ENCODE results near the gene RTN1. TPM values are rescaled to one million over a fixed set of nuclear protein-coding genes. Genes with fewer than 3 reads are reported as not detected.

Gene RTN1
- total and polyA plus RNA-seq, 8 donors: 0.61 to 10.6 (median 2.4) TPM; not detected in 2

DNA sequence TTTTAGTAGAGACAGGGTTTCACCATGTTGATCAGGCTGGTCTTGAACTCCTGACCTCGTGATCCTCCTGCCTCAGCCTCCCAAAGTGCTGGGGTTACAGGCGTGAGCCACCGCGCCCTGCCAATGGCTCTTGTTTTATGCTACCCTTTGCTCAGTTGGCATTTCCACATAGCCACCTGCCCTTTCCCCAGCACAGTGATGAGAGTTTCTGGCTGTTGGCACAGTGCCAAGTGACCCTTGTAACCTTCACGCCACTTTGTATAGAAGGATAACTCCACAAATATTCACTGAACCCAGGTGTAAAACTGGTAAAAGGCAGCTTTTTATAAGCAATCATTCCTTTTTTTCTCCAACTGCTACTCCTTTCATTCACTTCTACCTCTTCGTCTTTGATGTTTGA, 275.5 kb downstream of the RTN1 start:
- TF ChIP-seq POLR2AphosphoS5 (IDR thresholded peaks at IDR 0.05): no peak
- no peak for TF ChIP-seq EP300 (IDR thresholded peaks at IDR 0.05)
- no peak for TF ChIP-seq POLR2A (IDR thresholded peaks at IDR 0.05)
- TF ChIP-seq, protein P1, sequence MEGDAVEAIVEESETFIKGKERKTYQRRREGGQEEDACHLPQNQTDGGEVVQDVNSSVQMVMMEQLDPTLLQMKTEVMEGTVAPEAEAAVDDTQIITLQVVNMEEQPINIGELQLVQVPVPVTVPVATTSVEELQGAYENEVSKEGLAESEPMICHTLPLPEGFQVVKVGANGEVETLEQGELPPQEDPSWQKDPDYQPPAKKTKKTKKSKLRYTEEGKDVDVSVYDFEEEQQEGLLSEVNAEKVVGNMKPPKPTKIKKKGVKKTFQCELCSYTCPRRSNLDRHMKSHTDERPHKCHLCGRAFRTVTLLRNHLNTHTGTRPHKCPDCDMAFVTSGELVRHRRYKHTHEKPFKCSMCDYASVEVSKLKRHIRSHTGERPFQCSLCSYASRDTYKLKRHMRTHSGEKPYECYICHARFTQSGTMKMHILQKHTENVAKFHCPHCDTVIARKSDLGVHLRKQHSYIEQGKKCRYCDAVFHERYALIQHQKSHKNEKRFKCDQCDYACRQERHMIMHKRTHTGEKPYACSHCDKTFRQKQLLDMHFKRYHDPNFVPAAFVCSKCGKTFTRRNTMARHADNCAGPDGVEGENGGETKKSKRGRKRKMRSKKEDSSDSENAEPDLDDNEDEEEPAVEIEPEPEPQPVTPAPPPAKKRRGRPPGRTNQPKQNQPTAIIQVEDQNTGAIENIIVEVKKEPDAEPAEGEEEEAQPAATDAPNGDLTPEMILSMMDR (IDR thresholded peaks at IDR 0.05): no peak
- Histone ChIP-seq H3K4me3 (no peak overlapping the region), H3K27me3 (no peaks in the 10 kb centered on the region), H3K4me1 (no peaks in the 10 kb centered on the region), H3K27ac (no peak overlapping the region), H3K9me3 (no peaks in the 10 kb centered on the region), H3K36me3 (no peaks in the 10 kb centered on the region)
- no peak for DNase-seq
- intact Hi-C loops (cut with DNase I; ENCODE audit: low total_unique reads): no loop called here
- 71 to 80% (median 76%) methylated on average over 6 of the region's 6 CpGs for WGBS, 5 donors

DNA sequence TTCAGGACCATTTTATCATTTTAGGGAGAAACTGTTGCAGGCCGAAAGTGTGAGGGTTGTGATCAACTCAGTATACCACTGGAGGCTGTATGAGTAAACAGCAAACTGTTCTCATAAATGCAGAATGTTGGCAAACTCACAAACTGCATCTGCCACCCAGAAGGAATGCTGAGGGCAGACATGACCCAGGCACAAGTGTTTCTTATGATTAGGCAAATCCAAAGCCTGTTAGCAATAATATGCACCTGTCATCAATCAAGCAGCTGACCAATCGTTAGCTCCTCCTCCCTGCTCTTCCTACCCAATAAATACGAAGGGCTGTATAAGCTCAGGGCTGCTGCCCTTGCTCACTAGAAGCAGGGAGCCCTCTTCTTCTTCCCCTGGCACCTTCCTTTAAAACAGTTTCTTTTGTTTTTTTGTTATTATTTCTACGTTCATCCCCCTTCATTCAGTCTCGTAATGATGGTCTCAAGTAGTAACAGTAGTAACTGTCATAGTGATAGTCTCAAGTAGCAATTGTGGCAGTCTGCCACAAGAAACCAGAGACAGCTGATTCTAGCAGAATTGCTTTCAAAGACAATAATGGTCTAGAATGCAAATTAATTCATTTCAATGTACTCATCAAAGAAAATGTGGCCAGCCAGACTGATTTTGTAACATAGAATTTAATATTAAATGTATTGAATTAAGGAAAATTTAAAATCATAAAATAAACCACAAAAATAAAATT, 278.8 kb downstream of the RTN1 start:
- H3K27me3 ChIP-seq: no peaks in the 10 kb centered on the region
- H3K4me3 ChIP-seq: no peak overlapping the region
- H3K4me1 ChIP-seq: no peaks in the 10 kb centered on the region
- H3K36me3 ChIP-seq: no peaks in the 10 kb centered on the region
- TF ChIP-seq POLR2A (IDR thresholded peaks at IDR 0.05): no peak
- TF ChIP-seq POLR2AphosphoS5 (IDR thresholded peaks at IDR 0.05): no peak
- TF ChIP-seq EP300 (IDR thresholded peaks at IDR 0.05): no peak
- TF ChIP-seq, protein P1 (IDR thresholded peaks at IDR 0.05): no peak
- no peak for DNase-seq
- H3K27ac ChIP-seq: no peak overlapping the region
- H3K9me3 ChIP-seq: no peaks in the 10 kb centered on the region
- intact Hi-C loops (cut with DNase I; ENCODE audit: low total_unique reads): no loop called here
- 79 to 93% (median 92%) methylated on average over 5 of the region's 5 CpGs for WGBS, 5 donors

DNA sequence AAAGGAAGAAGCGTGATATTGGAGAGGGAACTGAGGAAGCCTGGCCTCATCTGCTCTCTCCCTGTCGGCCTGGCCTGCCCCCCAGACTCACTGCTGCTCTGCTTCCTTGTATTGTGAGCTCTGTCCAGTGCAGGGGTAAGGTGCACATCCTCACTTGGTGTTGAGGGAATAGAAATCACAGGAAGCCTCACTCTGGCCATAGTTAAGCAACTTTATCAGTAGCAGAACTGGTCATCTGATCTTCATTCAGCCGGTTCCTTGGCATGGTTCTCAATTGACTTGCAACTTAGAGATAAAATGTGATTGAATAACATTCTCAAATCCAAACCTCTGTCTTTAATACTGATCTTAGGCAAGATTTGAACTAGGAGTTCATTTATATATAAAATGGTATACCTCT, 282.5 kb downstream of the RTN1 start:
- DNase-seq: no peak
- no peak overlapping the region for H3K4me3 ChIP-seq
- H3K27ac ChIP-seq: no peak overlapping the region
- H3K9me3 ChIP-seq: no peaks in the 10 kb centered on the region
- TF ChIP-seq EP300 (IDR thresholded peaks at IDR 0.05): no peak
- TF ChIP-seq POLR2A (IDR thresholded peaks at IDR 0.05): no peak
- TF ChIP-seq, protein P1 (IDR thresholded peaks at IDR 0.05): no peak
- TF ChIP-seq POLR2AphosphoS5 (IDR thresholded peaks at IDR 0.05): no peak
- intact Hi-C loops (cut with DNase I; ENCODE audit: low total_unique reads): no loop called here
- no peaks in the 10 kb centered on the region for H3K36me3 ChIP-seq
- peaks cover 0 to 9% (median 0%) of the 10 kb centered on the region in 4 donors for H3K4me1 ChIP-seq
- WGBS, 5 donors: 67 to 80% (median 71%) methylated on average over 3 of the region's 3 CpGs
- no peaks in the 10 kb centered on the region for H3K27me3 ChIP-seq

DNA sequence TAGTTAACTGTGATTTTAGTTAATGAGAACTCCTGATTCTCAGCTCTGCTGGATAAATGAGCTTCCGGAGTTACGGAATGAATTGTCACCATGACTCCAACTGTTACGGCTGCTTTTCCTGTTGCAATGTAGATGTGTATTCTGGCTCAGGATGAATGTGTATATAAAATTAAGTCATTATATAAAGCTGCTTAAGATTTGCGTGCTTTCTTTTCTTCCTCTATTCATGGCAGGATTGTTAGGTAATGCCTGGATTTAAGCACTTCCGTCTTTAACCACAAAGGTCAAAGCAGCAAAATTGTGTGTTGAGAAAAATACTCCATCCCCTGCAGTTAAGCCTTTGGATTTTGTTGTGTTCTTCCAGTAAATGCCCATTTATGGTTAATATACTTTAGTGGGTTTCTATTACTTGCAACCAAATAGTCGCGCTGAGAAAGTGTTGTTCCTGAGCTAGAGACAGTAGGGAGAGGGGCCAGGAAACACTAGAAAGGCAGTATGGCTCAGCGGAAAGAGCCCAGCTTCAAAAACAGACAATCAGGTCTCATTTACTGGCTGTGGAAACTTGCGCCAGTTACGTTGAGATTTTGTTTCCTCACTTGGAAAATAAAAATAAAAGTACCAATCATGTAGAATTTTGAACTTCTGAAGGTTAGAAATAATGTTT, 284.6 kb downstream of the RTN1 start:
- intact Hi-C loops (cut with DNase I; ENCODE audit: low total_unique reads): no loop called here
- TF ChIP-seq EP300 (IDR thresholded peaks at IDR 0.05): no peak
- TF ChIP-seq POLR2A (IDR thresholded peaks at IDR 0.05): no peak
- TF ChIP-seq, protein P1 (IDR thresholded peaks at IDR 0.05): no peak
- TF ChIP-seq POLR2AphosphoS5 (IDR thresholded peaks at IDR 0.05): no peak
- Histone ChIP-seq H3K36me3 (no peaks in the 10 kb centered on the region), H3K27ac (no peak overlapping the region), H3K4me1 (peaks cover 0 to 9% (median 0%) of the 10 kb centered on the region in 4 donors), H3K27me3 (no peaks in the 10 kb centered on the region), H3K9me3 (no peaks in the 10 kb centered on the region), H3K4me3 (no peak overlapping the region)
- WGBS, 5 donors: 55 to 64% (median 58%) methylated on average over 10 of the region's 10 CpGs
- DNase-seq: peak in 1 of 2 donors; percentile 16
